Measurements from ENCODE around the gene RAD54L.
"Not testable (repeated sequence)": the region's sequence is repeated elsewhere in the genome, so short reads cannot be mapped to it uniquely, and the experiment has no call there.

Gene RAD54L

DNA sequence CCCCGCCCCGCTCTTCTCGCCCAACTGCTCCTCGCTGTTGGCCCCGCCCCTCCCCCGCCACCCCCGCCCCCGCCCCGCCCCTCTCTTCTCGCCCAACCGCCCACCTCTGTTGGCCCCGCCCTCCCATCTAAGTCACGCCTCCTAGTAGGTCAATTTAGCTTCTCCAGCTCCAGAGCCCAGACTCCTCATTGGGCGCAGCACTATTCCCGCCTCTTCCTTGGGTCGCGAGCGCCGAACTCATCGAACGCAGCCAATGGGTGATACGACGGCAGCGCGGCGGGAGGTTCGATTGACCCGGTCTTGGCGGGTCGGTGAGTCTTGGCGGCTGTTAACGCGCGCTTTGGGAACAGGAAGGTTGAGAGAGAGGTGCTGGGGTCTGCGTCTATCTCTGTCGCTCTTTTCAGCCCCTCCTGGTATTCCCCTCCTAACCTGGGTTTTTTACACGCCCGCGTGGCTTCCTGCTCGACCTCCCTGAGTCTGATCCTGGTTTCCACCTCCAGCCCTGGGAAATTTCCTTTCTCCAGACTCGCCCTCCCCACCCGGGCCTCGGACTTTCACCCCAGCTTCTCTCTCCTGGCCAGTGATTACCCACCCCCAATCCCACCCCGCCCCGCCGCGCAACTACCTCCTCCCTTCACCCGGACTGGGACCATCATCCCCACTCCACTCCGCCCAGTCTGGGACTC, at the start of gene RAD54L:
Gene RAD54L (plus strand): TSS at position 328 of the 686 bp plus-strand sequence. CDS start 643 bp downstream, outside the sequence.
- peak; percentile 94 for DNase-seq

- no peak for DNase-seq
These were observed 49.4 kb upstream of the RAD54L start, which contains the start of gene POMGNT1 for GRCh38 chr1:46197964-46198811. POMGNT1 (minus strand) TSS chr1:46198434; CDS start chr1:46197821, 613 bp downstream.

- DNase-seq: no peak
These were observed 48.3 kb upstream of the RAD54L start for GRCh38 chr1:46199233-46199749.

DNA sequence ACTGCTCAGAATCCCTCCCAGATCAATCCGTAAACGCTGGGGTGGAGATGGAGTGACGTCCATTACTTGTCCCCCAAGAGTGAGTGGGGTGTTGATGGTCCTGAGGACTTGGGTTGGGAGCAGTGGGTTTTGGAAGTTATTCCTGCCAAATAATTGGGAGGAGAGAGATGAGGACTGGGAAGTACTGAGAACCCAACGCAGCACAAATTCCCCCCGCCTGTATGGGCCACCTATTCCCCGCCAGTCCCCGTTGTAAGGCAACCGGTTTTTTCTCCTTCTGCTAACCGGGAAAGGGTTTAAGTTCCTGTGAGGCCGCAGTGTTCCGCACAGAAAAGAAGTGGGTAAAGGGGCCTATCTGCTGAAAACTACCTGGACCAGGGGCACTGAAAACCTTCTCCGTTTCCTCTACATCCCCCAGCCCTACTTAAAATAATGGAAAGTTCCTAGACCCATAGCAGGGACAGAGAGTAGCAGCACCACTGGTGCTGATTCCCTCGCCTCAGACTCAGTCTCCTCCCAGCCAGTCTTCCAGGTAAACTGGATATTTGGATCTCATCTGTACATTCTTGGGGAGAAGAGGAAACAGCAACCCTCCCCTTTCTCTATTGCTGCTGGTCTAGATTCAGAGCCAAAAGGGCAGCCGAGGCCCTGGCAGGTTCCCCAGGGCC, 43.7 kb upstream of the RAD54L start:
- DNase-seq: no peak

DNA sequence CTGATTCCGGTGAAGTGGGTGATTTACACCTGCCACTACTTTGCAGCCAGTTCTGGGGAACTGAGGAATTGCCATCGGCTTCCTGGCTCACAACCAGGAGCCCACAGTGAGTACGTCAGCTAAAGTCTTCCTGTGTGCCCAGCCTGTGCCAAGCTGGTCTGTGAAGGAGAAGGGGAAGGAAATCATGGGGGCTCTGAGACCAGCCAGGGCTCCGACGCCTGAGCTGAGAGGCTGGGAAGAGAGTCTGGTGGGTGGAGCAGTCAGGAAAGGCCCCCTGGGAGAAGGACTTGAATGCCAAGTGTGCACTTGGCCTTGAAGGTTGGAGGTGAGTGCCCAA, 43.2 kb upstream of the RAD54L start:
- no peak for DNase-seq

DNA sequence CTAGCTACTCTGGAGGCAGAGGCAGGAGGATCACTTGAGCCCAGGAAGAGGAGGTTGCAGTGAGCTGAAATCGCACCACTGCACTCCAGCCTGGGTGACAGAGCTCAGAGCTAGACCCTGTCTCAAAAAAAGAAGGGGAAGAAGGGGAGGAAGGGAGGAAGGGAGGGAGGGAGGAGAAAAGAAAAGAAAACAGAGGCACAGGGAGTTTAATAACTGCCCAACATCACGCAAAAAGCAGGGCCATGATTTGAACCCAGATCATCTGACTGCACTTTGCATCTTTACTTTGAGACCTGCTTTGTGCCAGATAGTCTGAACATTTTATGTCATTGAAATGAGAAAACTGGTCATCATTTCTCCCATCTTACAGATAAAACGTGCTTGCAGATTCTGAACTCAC, 42.4 kb upstream of the RAD54L start:
- no peak for DNase-seq

DNA sequence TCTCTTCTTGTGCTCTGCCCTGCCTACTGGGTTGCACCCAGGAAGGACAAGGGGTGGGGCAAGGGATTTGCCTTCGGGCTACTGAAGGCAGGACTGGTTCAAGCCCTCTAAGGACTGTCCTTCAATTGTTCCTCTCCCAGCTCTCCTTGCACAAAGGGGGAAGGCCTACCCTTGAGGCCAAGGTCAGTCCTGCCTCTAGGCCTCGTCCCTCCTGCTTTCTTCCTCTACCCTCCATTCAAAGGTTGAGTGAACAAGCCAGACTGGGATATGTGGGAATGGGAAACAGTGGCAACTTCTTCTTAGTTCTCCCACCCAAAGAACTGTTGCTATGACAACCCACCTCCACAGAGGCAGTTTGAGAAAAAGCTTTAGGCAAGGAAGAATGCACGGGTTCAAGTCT, 41.8 kb upstream of the RAD54L start:
- DNase-seq: no peak

DNA sequence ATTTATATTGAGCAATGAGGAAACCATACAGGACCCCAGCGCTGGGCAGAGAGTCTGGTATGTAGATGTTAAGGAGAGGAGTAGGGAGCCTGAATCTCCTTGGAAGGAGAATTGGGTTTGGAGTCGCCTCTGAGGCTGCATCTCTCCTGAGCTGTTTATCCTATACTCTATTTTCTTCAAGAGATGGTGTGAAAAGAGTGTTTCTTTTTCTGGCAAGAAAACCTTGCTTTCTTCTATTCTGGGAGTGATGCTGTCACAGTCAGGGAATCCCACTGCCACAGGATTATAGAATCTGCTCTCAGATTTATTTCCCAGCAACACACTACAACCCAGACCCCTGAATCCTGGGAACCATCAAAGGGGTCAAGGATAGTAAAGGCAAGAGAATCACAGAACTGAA, 41.2 kb upstream of the RAD54L start:
- DNase-seq: no peak

DNA sequence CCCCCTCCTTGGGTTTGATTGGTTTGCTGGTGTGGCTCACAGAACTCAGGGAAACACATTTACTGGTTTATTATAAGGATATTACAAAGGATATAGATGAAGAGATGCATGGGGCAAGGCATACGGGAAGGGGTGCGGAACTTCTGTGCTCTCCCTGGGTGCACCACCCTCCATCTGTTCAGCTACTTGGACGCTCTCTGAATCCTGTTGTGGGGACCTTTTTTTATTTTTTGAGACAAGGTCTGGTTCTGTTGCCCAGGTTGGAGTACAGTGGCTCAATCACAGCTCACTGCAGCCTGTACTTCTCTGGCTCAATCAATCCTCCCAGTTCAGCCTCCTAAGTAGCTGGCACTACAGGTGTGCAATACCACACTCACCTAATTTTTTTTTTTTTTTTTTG, 37.0 kb upstream of the RAD54L start:
- DNase-seq: no peak

DNA sequence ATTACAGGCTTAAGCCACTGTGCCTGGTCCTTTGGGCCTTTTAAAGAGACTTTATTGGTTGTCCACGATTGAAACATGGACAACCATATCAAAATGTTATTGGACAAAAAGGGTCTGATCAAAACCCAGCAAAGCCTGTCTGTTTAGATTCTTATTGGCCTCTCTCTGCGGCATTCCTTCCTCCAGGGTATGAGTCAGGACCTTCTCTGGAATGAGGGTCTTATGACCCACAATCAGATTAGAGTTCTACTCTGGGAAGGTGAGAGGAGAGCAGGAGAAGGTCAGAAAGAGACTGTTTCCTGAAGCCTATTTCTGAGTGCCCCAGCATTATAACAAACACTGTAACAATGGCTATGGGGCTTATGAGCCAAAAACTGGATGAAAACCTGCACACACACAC, 36.5 kb upstream of the RAD54L start:
- DNase-seq: no peak

DNA sequence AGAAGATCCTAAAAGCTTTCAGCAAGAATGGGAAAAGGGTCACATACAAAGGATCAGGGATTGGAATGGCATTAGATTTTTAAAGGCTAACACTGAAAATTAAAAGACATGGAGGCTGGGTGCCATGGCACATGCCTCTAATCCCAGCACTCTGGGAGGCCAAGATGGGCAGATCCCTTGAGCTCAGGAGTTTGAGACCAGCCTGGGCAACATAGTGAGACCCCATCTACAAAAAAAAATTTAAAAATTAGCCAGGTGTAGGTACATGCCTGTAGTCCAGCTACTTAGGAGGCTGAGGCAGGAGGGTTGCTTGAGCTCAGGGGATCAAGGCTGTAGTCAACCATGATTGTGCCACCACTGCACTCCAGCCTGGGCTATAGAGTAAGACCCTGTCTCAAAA, 32.1 kb upstream of the RAD54L start:
- no peak for DNase-seq

- DNase-seq: peak; percentile 83
These were observed 29.1 kb upstream of the RAD54L start for GRCh38 chr1:46218443-46218842.

DNA sequence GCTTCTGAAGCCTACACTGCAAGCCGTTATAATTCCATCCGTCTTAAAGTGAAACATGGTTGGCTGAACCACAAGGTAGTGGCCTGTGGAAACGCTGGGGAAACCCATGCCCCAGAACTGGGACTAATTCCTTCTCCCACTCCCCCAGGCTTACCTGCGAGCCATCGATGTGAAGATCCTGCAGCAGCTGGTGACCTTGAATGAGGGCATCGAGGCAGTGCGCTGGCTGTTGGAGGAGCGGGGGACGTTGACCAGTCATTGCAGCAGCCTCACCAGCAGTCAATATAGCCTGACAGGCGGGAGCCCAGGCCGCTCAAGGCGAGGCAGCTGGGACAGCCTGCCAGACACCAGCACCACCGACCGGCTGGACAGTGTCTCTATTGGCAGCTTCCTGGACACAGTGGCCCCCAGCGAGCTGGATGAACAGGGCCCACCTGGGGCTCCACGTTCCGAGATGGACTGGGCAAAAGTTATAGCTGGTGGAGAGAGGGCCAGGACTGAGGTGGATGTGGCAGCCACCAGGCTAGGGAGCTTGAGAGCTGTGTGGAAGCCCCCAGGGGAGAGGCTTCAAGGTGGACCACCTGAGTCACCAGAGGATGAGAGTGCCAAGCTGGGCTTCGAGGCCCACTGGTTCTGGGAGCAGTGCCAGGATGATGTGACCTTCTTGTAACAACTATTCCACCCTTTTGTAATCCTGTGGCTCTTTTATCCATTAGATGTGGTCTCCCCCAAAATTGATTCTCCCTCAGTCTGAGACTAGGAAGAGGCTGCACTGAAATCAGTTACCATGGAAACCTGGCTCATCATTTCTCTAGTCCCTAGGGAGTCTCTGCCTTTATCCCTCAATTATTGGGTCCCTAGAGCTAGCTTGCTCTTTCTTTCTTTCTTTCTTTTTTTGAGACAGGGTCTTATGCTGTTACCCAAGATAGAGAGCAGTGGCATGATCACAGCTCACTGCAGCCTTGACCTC, 27.7 kb upstream of the RAD54L start:
- no peak for DNase-seq

GRCh38 chr1:46220808-46221207, 26.8 kb upstream of the RAD54L start:
- no peak for DNase-seq

GRCh38 chr1:46221749-46222148, 25.8 kb upstream of the RAD54L start:
- no peak for DNase-seq

GRCh38 chr1:46223055-46223454, 24.5 kb upstream of the RAD54L start:
- DNase-seq: not testable (repeated sequence)

GRCh38 chr1:46223472-46223943, 24.1 kb upstream of the RAD54L start:
- peak; percentile 66 for DNase-seq

GRCh38 chr1:46224966-46225365, 22.6 kb upstream of the RAD54L start:
- no peak for DNase-seq

- not testable (repeated sequence) for DNase-seq
These were observed 16.3 kb upstream of the RAD54L start for GRCh38 chr1:46231231-46231630.

DNA sequence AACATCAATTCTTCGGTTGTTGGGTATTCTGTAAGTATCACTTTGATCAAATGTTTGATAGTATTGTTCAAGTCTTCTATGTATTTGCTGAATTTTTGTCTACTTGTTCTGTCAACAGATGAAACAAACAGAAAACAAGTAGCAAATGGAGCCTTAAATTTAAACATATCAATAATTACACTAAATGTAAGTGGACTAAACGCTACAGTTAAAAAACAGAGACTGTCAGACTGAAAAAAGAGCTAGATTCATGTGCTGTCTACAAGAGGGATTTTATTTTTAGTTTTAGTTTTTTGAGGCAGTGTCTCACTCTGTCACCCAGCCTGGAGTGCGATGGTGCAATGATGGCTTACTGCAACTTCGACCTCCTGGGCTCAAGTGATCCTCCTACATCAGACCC, 10.7 kb upstream of the RAD54L start:
- no peak for DNase-seq

DNA sequence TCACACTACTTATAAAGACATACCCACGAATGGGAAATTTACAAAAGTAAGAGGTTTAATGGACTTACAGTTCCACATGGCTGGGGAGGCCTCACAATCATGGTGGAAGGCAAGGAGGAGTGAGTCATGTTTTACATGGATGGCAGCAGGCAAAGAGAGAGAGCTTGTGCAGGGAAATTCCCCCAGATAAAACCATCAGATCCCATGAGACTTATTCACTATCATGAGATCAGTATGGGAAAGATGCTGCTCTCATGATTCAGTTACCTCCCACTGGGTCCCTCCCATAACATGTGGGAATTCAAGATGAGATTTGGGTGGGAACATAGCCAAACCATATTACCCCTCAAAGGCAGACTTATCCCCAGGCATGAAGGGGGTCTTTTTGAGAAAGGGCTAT, 8.7 kb upstream of the RAD54L start:
- DNase-seq: not testable (repeated sequence)

- not testable (repeated sequence) for DNase-seq
These were observed 5.8 kb upstream of the RAD54L start for GRCh38 chr1:46241733-46242132.

All from NCI-H1436 treated with DMSO at 0.1 percent for 48 hours (cell line).